SK-N-SH (cell line): ENCODE measurements around the gene PIEZO2.

ENCODE experiments used
- CHD2 ChIP-seq: fragments of 150-350 bp; IDR thresholded peaks from 2 replicates; pipeline ENCODE4 v1.6.1; 2018; ENCODE audit warnings: low read length; ENCODE audit not compliant: partially characterized antibody
- ELF1 ChIP-seq: IDR thresholded peaks from 2 replicates; pipeline ENCODE4 v1.4.0; 2012
- SIN3A ChIP-seq: IDR thresholded peaks from 2 replicates; pipeline ENCODE4 v1.6.1; 2012; ENCODE audit warnings: low read depth, mild to moderate bottlenecking, low read length, moderate library complexity, borderline replicate concordance
- SMC3 ChIP-seq: IDR thresholded peaks from 2 replicates; pipeline ENCODE4 v1.6.1; 2012; ENCODE audit warnings: low read depth, low read length, improper control_type of control experiment
- YY1 ChIP-seq: IDR thresholded peaks from 2 replicates; pipeline ENCODE4 v1.4.0; 2012; ENCODE audit warnings: low read depth, mild to moderate bottlenecking
- TF ChIP-seq, protein P1 (sequence below): fragments of 200-600 bp; sonication (generic); IDR thresholded peaks from 2 replicates; pipeline ENCODE4 v1.6.1; 2017; ENCODE audit warnings: antibody characterized with exemption, mild to moderate bottlenecking, moderate library complexity
- TF ChIP-seq, protein P2 (sequence below): IDR thresholded peaks from 2 replicates; pipeline ENCODE4 v1.4.0; 2012; ENCODE audit warnings: low read depth
- TF ChIP-seq, protein P3 (sequence below): IDR thresholded peaks from 2 replicates; pipeline ENCODE4 v1.6.1; 2012; ENCODE audit warnings: mild to moderate bottlenecking, low read depth, low read length, moderate library complexity

DNA sequence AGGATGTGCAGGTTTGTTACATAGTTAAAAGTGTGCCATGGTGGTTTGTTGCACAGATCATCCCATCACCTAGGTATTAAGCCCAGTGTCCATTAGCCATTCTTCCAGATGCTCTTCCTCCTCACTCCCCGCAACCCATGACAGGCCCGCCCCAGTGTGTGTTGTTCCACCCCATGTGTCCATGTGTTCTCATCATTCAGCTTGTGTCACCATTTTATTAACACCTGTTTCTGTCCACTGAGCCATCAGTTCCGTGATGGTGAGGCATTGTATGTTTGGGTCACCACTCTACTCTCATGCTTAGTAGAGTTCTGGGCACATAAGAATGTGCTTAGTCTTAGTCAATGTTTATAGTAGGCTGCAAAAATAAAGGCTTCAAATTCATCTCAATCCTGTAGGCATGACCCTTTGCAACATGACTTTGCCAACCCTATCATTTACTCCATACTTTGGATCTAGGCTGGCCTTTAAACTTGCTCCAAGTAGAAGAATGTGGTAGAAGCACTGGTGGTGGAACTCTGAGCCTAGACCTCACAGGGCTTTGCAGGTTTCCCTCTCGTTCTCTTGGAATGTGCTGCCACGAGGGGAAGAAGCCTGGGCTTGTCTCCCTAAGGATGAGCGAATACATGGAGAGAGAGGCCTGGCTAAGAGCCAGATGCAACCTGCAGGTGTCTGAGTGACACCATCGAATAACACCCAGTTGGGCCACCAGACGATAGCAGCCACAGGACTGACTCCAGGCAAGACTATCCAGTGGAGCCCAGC, 462.0 kb downstream of the PIEZO2 start:
- TF ChIP-seq, protein P1, sequence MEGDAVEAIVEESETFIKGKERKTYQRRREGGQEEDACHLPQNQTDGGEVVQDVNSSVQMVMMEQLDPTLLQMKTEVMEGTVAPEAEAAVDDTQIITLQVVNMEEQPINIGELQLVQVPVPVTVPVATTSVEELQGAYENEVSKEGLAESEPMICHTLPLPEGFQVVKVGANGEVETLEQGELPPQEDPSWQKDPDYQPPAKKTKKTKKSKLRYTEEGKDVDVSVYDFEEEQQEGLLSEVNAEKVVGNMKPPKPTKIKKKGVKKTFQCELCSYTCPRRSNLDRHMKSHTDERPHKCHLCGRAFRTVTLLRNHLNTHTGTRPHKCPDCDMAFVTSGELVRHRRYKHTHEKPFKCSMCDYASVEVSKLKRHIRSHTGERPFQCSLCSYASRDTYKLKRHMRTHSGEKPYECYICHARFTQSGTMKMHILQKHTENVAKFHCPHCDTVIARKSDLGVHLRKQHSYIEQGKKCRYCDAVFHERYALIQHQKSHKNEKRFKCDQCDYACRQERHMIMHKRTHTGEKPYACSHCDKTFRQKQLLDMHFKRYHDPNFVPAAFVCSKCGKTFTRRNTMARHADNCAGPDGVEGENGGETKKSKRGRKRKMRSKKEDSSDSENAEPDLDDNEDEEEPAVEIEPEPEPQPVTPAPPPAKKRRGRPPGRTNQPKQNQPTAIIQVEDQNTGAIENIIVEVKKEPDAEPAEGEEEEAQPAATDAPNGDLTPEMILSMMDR = no peak
- no peak for TF ChIP-seq SMC3
- TF ChIP-seq SIN3A = no peak
- TF ChIP-seq CHD2 = no peak
- TF ChIP-seq, protein P2, sequence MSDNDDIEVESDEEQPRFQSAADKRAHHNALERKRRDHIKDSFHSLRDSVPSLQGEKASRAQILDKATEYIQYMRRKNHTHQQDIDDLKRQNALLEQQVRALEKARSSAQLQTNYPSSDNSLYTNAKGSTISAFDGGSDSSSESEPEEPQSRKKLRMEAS = no peak
- TF ChIP-seq YY1 = no peak
- TF ChIP-seq, protein P3, sequence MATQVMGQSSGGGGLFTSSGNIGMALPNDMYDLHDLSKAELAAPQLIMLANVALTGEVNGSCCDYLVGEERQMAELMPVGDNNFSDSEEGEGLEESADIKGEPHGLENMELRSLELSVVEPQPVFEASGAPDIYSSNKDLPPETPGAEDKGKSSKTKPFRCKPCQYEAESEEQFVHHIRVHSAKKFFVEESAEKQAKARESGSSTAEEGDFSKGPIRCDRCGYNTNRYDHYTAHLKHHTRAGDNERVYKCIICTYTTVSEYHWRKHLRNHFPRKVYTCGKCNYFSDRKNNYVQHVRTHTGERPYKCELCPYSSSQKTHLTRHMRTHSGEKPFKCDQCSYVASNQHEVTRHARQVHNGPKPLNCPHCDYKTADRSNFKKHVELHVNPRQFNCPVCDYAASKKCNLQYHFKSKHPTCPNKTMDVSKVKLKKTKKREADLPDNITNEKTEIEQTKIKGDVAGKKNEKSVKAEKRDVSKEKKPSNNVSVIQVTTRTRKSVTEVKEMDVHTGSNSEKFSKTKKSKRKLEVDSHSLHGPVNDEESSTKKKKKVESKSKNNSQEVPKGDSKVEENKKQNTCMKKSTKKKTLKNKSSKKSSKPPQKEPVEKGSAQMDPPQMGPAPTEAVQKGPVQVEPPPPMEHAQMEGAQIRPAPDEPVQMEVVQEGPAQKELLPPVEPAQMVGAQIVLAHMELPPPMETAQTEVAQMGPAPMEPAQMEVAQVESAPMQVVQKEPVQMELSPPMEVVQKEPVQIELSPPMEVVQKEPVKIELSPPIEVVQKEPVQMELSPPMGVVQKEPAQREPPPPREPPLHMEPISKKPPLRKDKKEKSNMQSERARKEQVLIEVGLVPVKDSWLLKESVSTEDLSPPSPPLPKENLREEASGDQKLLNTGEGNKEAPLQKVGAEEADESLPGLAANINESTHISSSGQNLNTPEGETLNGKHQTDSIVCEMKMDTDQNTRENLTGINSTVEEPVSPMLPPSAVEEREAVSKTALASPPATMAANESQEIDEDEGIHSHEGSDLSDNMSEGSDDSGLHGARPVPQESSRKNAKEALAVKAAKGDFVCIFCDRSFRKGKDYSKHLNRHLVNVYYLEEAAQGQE = no peak
- no peak for TF ChIP-seq ELF1
